ENCODE results near the gene NAV2.

NAV2 gene

DNA sequence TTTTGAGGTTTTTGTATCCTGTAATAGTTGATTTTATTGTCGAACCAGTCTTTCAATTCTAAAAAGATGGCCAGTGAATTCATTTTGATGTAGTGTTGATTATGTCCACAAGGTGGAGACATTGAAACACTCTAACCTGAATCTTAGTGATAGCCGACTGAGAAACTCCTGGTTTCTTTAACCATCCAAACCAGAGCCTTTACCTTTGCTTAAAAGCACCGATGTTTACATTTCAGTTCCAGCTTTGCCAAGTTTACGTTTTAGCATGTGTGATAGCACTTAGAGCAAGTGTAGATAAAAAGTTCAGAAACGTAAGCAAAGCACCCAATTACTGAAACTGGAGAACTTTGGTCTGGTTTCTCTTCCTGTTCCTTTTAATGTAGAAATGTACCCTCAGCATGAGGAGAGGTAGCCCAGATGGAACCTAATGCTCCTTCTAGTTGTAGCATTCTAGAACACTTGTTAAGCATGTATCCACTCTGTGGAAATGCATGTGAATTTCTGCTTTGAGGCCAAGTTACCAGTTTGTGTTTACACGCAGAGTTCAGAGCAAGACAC is 239.0 kb downstream of the NAV2 start:
- DNase-seq (ENCODE audit: extremely low read depth, low read depth): no peak

GRCh38 chr11:19952116-19952605 is 239.5 kb downstream of the NAV2 start:
- DNase-seq (ENCODE audit: extremely low read depth, low read depth): no peak
- no peak for TF ChIP-seq CTCF (IDR thresholded peaks at IDR 0.05; ENCODE audit: low read depth, low read length)

More for the DNA sequence above, 239.0 kb downstream of the NAV2 start:
- peak; percentile 50 for TF ChIP-seq CTCF (IDR thresholded peaks at IDR 0.05; ENCODE audit: low read depth, low read length)

GRCh38 chr11:19952911-19953310 is 240.3 kb downstream of the NAV2 start:
- TF ChIP-seq CTCF (IDR thresholded peaks at IDR 0.05; ENCODE audit: low read depth, low read length): no peak
- DNase-seq (ENCODE audit: extremely low read depth, low read depth): no peak

- DNase-seq (ENCODE audit: extremely low read depth, low read depth): no peak
- TF ChIP-seq CTCF (IDR thresholded peaks at IDR 0.05; ENCODE audit: low read depth, low read length): no peak
Measured at GRCh38 chr11:19953336-19953735, 240.7 kb downstream of the NAV2 start.

DNA sequence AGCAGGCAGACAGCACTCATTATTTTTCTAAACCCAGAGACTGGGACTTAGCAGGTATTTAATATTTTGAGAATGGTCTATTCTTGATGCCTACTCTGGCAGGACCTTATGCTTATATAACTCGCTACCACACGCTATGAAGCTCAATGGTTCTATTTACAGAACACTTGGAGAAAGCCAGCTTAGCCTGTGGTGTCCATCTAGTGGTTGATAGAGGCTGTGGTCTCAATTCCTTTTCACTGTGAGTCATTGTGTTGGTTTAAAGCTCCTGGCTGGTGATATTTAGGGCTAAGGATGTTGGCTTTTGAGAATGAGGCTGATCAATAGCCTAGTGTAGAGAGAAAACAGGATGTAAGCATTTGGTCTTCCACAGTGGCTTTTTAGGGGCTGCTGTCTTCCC is 241.3 kb downstream of the NAV2 start:
- DNase-seq (ENCODE audit: extremely low read depth, low read depth): no peak
- TF ChIP-seq CTCF (IDR thresholded peaks at IDR 0.05; ENCODE audit: low read depth, low read length): peak; percentile 67

DNA sequence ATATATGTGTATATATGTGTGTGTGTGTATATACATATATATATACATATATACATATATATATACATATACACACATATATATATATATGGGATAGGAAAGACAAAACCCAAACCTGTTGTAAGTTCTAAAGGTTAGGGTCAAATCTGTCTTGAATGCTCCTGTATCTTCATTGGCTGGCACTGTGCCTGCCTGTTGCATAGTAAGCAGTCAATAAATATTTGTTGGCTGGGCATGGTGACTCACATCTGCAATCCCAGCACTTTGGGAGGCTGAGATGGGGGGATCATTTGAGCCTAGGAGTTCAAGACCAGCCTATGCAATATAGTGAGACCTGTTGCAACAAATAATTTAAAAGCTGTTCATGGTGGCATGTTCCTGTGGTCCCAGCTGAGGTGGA is 242.3 kb downstream of the NAV2 start:
- no peak for TF ChIP-seq CTCF (IDR thresholded peaks at IDR 0.05; ENCODE audit: low read depth, low read length)
- no peak for DNase-seq (ENCODE audit: extremely low read depth, low read depth)

DNA sequence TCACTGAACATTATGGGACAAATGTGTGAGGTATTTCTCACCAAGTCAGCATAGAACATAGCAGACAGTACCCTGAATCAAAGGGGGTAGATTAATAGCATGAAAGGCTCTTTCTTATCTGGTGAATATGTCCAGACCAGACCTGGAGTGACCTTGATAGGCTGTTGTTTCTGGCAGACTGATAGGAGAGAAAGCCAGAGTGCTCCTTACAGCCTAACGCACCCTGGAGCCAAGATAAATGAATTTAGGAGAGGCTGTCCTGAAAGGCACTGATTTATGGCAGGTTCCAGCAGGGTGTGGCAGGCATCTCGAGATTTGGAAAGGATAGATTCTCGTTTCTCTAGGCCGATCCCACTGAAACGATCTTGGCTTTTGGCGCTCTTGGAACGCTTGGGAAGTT is 243.0 kb downstream of the NAV2 start:
- no peak for TF ChIP-seq CTCF (IDR thresholded peaks at IDR 0.05; ENCODE audit: low read depth, low read length)
- no peak for DNase-seq (ENCODE audit: extremely low read depth, low read depth)

Data from AG09319 (cell line).